PFSK-1 (cell line): ENCODE measurements around the gene CRAT.

ENCODE experiments used
- FOXP2 ChIP-seq: optimal IDR thresholded peaks from 2 replicates; pipeline ENCODE3; 2011; ENCODE audit warnings: borderline replicate concordance, control low read depth, inconsistent platforms; ENCODE audit not compliant: insufficient read depth; ENCODE audit errors: extremely low read length, extremely low read depth
- POLR2AphosphoS5 ChIP-seq: IDR thresholded peaks from 2 replicates; pipeline ENCODE4 v1.6.1; 2012; ENCODE audit warnings: low read depth, mild to moderate bottlenecking, control low read depth, low read length, moderate library complexity
- SIN3A ChIP-seq: IDR thresholded peaks from 2 replicates; pipeline ENCODE4 v1.6.1; 2012; ENCODE audit warnings: mild to moderate bottlenecking, low read length, moderate library complexity, borderline replicate concordance; ENCODE audit not compliant: insufficient read depth
- TAF1 ChIP-seq: IDR thresholded peaks from 2 replicates; pipeline ENCODE4 v1.6.1; 2012; ENCODE audit warnings: low read length, control low read depth, borderline replicate concordance; ENCODE audit not compliant: insufficient read depth
- TF ChIP-seq, protein P1 (sequence below), 2 experiments: IDR thresholded peaks; 2 replicates each; pipeline versions ENCODE4 v1.6.1 to v1.8.0; 2011 to 2012; ENCODE audit warnings: low read depth in 2 of 2, low read length in 2 of 2, control low read depth in 1 of 2, inconsistent platforms in 1 of 2, mild to moderate bottlenecking in 1 of 2, moderate library complexity in 1 of 2; ENCODE audit not compliant: insufficient read depth in 1 of 2

DNA sequence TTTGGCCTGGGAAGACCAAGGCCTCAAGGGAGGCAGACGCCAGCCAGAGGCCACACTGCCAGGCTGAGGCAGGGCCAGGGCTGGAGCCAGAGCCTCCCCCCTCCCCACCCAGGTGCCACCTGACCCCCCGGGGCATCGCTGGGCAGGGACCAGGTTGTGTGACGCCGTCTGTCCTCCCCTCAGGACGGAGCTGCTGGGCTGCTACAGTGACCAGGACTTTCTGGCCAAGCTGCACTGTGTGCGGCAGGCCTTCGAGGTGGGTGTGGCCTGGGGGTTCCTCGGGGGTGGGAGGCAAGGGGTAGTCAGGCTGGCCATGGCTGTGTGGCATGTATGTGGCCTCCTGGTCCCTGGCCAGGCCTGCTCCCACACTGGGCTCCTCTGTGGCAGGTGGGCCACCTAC is 47.5 kb downstream of the CRAT start:
- TF ChIP-seq TAF1 (no peak), POLR2AphosphoS5 (no peak), SIN3A (no peak), FOXP2 (no peak)
- TF ChIP-seq, protein P1, sequence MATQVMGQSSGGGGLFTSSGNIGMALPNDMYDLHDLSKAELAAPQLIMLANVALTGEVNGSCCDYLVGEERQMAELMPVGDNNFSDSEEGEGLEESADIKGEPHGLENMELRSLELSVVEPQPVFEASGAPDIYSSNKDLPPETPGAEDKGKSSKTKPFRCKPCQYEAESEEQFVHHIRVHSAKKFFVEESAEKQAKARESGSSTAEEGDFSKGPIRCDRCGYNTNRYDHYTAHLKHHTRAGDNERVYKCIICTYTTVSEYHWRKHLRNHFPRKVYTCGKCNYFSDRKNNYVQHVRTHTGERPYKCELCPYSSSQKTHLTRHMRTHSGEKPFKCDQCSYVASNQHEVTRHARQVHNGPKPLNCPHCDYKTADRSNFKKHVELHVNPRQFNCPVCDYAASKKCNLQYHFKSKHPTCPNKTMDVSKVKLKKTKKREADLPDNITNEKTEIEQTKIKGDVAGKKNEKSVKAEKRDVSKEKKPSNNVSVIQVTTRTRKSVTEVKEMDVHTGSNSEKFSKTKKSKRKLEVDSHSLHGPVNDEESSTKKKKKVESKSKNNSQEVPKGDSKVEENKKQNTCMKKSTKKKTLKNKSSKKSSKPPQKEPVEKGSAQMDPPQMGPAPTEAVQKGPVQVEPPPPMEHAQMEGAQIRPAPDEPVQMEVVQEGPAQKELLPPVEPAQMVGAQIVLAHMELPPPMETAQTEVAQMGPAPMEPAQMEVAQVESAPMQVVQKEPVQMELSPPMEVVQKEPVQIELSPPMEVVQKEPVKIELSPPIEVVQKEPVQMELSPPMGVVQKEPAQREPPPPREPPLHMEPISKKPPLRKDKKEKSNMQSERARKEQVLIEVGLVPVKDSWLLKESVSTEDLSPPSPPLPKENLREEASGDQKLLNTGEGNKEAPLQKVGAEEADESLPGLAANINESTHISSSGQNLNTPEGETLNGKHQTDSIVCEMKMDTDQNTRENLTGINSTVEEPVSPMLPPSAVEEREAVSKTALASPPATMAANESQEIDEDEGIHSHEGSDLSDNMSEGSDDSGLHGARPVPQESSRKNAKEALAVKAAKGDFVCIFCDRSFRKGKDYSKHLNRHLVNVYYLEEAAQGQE (IDR thresholded peaks at IDR 0.05; ENCODE audit: insufficient read depth in 1 of 2, low read depth in 2 of 2, low read length in 2 of 2): no peak
